ENCODE measurements around the gene CDKAL1.

DNA sequence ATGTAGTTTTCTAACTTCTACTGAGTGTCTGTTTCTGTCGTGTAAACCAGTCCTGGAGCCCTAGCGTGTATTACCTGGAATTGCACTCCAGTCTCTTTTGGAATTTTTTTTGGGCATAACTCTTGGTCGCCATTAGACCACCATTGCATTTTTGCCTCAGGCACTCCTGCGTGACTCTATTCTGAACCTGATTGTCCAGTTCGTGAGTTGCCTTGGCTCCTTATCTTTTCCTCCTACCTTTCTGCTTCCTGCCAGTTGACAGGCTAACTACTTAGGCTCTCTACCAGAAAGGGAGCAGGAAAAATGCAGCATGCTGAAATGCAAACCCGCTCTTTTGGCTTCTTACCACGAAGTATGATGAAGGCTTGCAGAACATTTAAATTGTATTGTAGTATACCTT lies 568.4 kb downstream of the CDKAL1 start:
- TF ChIP-seq GATA3 (IDR thresholded peaks at IDR 0.05; ENCODE audit: low read depth, low read length): no peak
- TF ChIP-seq GATA2 (IDR thresholded peaks at IDR 0.05; ENCODE audit: low read depth, low read length): no peak

All from SH-SY5Y (cell line).